HG03196 (cell line): Measurements from ENCODE around the gene NABP2.
A peak's percentile ranks its signal among the peaks of the same experiment; 100 is the strongest.
"Not testable (repeated sequence)": the region's sequence is repeated elsewhere in the genome, so short reads cannot be mapped to it uniquely, and the experiment has no call there.

Source experiments
- ATAC-seq: cut with Tn5 transposase; IDR thresholded peaks from one replicate; pipeline ENCODE4 v1.9.1; 2021; ENCODE audit not compliant: unreplicated experiment

NABP2 gene

GRCh38 chr12:56243731-56244181, 19.6 kb downstream of the NABP2 start:
- ATAC-seq, result no peak

DNA sequence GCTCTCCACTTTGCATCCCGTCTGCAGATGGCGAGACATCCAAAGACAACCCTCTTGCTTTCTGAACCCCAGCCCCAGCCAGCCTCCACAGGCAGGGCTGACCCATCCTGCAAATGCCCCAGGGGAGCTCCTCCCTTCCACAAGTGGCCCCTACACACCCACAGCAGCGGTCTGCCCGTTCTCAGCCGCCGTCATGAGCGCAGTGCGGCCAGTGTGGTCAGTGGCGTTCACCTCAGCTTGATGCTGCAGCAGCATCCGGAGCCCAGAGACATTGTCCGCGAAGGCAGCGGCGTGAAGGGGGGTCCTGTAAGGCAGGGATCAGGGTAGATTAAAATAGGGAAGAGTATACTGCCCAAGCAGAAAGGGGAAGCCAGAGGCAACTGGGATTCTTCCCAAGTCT, 20.4 kb downstream of the NABP2 start:
- ATAC-seq, result no peak

DNA sequence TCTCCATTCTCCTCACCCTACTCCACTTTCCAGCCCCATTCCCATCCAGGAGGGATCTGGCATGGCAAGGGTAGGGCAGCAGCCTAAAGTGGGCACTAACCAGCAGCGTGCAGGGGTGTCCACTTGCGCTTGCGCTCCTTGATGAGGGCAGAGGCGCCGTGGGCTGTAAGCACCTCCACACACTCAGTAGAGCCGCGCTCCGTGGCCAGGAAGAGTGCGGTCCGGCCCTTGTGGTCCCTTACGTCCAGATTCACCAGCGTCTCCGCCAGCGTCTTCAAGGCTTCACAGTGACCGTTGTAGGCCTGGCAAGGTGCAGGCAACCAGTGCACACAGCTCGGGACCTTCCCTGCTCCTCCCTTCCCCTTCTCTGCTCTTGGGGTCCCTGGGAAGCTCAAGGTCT, 23.8 kb downstream of the NABP2 start:
- ATAC-seq, result no peak

GRCh38 chr12:56248711-56249110, 24.6 kb downstream of the NABP2 start:
- ATAC-seq, result no peak

DNA sequence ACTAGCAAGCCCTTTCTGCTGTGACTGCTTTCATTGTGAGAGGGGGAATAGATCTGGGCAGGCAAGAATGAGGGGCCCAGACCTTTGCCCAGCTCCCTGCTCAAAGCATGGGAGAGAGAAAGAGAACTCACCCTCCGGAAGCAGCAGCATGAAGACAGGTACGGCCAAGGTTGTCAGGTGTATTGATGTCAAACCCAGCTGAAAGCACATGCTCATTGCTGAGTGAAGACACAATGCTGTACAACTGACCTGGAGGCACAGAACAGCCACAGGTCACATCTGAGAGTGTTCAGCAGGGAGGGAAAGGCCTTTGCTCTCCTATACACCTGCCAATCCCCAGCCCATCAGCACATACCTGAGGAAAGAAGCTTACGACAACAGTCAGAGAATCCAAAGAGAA, 28.5 kb downstream of the NABP2 start:
- ATAC-seq, result no peak

DNA sequence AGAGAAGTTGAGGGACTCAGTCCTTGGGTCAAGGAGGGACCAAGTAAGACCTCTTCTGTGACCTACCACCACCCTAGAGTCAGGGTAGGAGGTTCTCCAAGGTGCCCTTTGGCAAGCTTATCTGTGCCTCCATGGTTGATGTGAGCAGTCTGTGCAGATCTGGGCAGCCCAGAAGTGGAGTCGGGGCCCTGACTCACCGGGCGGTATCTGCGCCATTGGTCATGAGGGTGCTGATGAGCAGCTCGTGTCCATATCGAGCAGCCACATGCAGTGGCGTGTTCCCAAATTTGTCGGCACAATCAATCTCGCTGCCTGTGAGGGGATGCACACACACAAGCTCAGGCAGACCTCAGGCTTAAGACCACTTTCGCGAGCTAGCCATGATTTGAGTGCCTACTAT, 28.9 kb downstream of the NABP2 start:
- ATAC-seq, result no peak

GRCh38 chr12:56255671-56256070, 31.5 kb downstream of the NABP2 start:
- ATAC-seq, result no peak

- no peak for ATAC-seq
These were observed 32.3 kb downstream of the NABP2 start for GRCh38 chr12:56256326-56256960.

- no peak for ATAC-seq
These were observed 32.9 kb downstream of the NABP2 start for GRCh38 chr12:56257071-56257470.

DNA sequence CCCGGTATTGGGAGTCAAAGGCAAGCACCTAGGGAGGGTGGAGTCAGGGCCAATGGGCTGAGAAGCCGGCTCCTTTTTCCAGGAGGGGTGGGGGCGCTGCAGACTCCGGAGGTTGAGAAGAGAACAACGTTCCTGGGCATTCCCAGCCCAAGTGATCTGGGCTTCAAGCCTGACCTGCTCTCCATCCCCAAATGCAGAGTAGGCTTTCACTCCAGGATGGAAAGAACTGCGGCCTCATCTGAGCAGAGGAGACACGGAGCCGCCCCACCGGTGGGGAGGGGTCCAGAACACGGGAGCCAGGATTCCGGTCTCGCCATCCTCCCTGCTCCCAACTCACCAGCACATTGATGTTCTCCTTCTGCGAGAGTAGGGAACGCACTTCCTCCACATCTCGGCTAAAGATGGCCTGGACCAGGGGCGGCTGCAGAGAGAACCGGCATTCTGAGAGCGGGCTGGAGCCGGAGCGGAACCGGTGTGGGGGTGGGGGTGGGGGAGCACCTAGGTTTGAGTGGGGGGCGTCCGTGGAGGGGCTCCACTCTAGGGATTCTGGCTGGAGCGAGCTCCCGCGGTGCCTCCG, 33.4 kb downstream of the NABP2 start:
- no peak for ATAC-seq

DNA sequence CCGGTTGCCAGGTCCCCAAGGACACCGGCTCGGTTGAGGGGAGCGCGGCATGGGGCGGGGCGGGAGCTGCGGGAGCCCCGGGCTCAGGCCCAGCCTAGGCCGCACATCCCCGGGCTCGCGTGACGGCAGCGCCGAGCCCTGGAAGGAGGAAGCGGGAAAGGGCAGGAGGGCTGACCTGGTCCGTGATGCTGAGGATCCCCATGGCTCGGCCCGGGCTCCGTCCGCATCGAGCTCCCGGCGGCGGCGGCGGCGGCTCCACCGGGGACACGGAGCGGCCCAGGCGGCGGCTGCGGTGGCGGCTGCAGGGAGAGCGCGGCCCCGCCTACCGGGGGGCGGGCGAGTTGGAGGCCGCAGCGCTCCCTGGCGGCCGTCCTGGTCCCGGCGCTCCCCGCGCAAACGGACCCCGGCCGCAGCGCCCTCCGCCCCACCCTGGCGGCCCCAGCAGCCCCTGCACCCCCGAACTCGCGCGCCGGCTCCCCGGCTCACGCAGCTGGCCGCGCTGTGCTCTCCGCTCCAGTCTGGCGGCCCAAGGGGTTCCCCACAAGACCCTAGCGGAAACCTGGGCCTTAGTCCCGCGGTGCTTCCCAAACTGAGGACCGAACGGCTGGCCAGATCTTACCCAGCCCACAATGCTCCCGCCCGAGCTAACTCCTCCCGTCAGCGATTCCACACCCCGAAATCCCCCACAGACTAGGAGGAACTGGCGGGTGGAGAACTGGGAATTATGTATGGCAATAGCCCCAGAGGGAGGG, 34.1 kb downstream of the NABP2 start, which contains the start of gene ANKRD52:
ANKRD52 (minus strand) TSS at position 317 of the 752 bp plus-strand sequence; CDS start at position 202, 115 bp downstream.
- ATAC-seq, result peak; percentile 81

DNA sequence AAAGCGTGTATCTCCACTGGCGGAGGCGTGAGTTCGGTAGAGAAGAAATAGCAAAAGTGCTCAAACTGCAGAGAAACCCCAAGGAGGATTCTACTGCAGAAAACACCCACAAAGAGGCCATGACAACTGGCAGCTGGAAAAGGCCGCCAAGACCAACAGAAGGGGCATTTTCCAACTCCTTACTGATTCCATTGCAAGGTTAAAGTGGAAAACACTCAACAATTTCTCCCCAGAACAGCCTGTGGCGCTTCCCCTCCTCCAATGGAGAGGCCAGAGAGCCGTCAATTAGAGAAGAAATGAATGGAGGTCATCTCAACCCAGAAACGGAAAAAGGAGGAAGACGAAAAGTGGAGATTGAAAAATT, 34.7 kb downstream of the NABP2 start:
- no peak for ATAC-seq

GRCh38 chr12:56260380-56260779, 36.2 kb downstream of the NABP2 start:
- no peak for ATAC-seq

GRCh38 chr12:56260921-56261320, 36.8 kb downstream of the NABP2 start:
- no peak for ATAC-seq

DNA sequence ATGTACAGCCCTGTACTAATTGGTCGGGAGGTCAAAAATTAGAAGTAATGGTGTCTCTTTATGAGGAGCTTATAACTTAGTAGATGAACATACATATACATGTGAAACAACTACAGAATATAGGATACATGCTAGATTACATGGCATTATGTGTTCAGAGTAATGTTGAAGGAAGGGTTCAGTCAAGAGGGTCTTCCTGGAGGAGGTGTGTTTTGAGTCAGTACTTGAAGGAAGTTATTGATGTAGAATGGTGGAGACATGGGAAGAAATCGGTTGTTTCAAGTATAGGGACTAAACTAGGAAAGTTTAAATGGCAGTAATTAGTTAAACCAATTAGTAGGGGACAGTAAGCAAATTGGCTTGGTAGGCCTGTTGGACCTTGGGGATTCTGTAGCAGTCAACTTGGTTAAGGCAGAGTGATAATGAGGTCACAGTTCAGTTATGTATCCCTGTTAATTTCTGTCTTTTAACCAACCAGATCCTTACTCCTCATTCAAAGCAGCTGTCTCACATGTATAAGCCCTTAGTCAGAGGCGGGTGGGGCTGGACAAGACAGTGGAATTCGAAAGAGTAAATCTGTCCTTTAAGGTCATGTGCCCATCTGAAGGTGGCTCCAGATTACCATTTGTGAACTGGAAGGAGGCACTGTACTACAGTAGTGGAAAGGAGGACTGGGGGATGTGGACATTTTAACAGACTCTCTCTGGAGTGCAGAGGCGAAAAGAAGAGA, 37.5 kb downstream of the NABP2 start:
- no peak for ATAC-seq

- ATAC-seq, result not testable (repeated sequence)
These were observed 38.8 kb downstream of the NABP2 start for GRCh38 chr12:56262955-56263354.

- ATAC-seq, result not testable (repeated sequence)
These were observed 42.0 kb downstream of the NABP2 start for GRCh38 chr12:56266068-56266692.

DNA sequence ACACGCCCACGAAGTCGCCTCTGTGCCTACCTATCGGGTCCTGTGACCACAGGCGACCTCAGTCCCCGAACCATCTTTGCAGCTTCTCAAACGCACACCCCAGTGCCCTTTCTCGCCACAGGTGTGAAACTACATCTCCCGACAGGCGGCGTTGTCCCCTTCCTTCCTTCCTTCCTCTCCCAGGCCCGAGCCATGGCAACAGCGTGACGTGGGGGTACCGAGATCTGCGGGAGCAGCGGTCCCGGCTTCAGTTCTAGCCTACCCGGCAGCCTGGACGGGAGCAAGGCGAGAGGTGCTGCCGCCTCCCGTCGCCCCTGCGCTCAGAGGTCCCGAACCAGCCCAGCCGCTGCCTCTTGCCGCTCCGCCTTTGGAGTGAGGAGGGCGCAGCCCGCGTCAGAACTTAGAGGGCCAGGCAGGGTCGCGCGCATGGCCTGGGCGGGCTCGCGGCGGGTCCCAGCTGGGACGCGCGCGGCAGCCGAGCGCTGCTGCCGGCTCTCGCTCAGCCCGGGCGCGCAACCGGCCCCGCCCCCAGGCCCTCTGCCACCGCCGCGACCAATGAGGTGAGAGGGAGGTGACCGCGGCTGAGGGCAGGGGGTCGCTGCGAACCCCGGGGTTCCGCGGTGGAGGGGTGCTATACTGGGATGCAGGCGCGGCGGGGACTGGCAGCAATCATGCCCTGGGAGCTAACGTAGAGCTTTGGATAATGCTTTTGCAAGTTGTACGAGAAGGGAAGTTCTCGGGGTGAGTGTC, 42.7 kb downstream of the NABP2 start, which contains the start of gene COQ10A:
COQ10A (plus strand) TSS at position 250 of the 750 bp plus-strand sequence; CDS start at position 427, 177 bp downstream.
- ATAC-seq, result peak; percentile 89

GRCh38 chr12:56267443-56268071, 43.4 kb downstream of the NABP2 start:
- ATAC-seq, result peak; percentile 3

DNA sequence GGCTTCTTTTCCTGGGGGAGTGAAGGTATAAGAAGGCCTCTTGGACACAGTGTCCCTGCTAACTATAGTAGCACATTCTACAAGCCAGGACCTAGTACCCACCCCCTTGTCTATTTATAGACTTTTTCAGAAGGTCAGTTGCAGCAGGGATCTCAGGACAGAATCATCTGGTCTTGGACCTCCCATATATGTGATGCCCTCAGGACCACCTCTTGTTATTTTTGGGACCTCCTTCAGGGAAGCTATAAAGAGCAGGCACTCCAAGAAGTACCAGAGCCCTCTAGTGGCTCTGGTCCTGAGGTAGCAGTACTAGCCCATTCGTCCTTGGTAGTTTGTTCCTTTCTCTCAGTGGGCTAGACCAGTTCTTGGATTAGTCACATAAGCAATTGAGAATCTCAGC, 46.9 kb downstream of the NABP2 start:
- no peak for ATAC-seq
